Measurements from ENCODE around the gene CCSAP. TPM values are rescaled to one million over a fixed set of nuclear protein-coding genes. Genes with fewer than 3 reads are reported as not detected.

CCSAP gene
- total RNA-seq, 4 donors from 2014 or later: 1.8 to 5.8 (median 2.8) TPM

DNA sequence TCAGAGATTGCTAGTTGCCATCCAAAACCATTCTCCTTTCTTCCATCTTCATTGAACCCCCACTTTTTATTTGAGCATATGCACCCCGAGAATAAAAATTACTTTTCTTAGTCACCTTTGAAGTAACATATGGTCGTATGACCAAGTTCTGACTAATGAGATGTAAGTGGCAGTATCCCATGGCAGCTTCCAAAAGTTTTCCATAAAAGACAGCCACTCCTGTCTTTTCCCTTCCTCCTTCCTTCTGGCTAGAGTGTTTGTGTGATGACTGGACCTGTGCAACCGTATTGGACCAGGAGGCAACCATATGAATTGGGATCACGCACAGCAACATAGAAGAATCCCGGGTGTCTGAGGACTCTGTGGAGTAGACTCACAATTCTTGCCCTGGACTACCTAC is 41.1 kb upstream of the CCSAP start:
- TF ChIP-seq, protein P1, sequence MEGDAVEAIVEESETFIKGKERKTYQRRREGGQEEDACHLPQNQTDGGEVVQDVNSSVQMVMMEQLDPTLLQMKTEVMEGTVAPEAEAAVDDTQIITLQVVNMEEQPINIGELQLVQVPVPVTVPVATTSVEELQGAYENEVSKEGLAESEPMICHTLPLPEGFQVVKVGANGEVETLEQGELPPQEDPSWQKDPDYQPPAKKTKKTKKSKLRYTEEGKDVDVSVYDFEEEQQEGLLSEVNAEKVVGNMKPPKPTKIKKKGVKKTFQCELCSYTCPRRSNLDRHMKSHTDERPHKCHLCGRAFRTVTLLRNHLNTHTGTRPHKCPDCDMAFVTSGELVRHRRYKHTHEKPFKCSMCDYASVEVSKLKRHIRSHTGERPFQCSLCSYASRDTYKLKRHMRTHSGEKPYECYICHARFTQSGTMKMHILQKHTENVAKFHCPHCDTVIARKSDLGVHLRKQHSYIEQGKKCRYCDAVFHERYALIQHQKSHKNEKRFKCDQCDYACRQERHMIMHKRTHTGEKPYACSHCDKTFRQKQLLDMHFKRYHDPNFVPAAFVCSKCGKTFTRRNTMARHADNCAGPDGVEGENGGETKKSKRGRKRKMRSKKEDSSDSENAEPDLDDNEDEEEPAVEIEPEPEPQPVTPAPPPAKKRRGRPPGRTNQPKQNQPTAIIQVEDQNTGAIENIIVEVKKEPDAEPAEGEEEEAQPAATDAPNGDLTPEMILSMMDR (IDR thresholded peaks at IDR 0.05): no peak
- TF ChIP-seq POLR2A (IDR thresholded peaks at IDR 0.05): no peak
- Histone ChIP-seq H3K27me3 (no peaks in the 10 kb centered on the region), H3K27ac (no peak overlapping the region), H3K36me3 (no peaks in the 10 kb centered on the region), H3K4me1 (no peaks in the 10 kb centered on the region), H3K4me3 (no peak overlapping the region), H3K9me3 (no peaks in the 10 kb centered on the region)
- DNase-seq: no peak

DNA sequence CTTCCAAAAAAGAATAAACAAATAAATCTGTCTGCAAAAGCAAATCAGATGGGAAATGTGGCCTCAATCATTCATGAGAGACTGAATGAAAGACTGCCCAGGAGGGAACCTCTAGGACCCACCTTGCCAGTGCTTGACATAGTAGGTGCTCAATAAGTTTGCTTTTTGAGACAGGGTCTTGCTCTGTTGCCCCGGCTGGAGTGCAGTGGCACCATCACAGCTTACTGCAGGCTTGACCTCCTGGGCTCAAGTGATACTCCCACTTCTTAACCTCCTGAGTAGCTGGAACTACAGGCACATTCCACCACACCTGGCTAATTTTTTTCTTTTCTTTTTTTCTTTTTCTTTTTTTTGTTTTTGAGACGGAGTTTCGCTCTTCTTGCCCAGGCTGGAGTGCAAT is 40.3 kb upstream of the CCSAP start:
- no peak overlapping the region for H3K27ac ChIP-seq
- no peaks in the 10 kb centered on the region for H3K27me3 ChIP-seq
- H3K36me3 ChIP-seq: no peaks in the 10 kb centered on the region
- DNase-seq: no peak
- no peak overlapping the region for H3K4me3 ChIP-seq
- no peaks in the 10 kb centered on the region for H3K9me3 ChIP-seq
- H3K4me1 ChIP-seq: no peaks in the 10 kb centered on the region
- TF ChIP-seq, protein P1 (IDR thresholded peaks at IDR 0.05): no peak
- TF ChIP-seq POLR2A (IDR thresholded peaks at IDR 0.05): no peak

DNA sequence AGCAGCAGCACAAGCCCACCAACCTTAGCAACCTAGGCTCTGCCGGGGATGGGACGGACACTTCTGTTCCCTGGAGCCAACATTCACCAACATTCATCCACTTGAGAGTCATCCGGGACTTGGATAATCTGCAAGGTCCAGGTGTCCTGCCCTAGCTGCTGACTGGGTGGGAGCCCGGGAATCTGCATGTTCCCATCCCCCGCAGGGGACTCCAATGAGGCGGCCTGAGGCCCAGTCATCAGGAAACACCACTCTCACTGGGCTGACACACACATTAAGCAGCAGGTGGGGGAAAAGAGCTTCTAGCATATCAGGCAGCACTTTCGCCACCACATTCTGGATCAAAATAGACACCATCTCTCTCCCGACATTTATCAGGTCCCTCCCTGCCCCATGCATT is 38.4 kb upstream of the CCSAP start:
- no peaks in the 10 kb centered on the region for H3K9me3 ChIP-seq
- no peaks in the 10 kb centered on the region for H3K27me3 ChIP-seq
- no peaks in the 10 kb centered on the region for H3K36me3 ChIP-seq
- TF ChIP-seq POLR2A (IDR thresholded peaks at IDR 0.05): no peak
- TF ChIP-seq, protein P1 (IDR thresholded peaks at IDR 0.05): no peak
- no peak overlapping the region for H3K27ac ChIP-seq
- DNase-seq: no peak
- no peaks in the 10 kb centered on the region for H3K4me1 ChIP-seq
- H3K4me3 ChIP-seq: no peak overlapping the region

DNA sequence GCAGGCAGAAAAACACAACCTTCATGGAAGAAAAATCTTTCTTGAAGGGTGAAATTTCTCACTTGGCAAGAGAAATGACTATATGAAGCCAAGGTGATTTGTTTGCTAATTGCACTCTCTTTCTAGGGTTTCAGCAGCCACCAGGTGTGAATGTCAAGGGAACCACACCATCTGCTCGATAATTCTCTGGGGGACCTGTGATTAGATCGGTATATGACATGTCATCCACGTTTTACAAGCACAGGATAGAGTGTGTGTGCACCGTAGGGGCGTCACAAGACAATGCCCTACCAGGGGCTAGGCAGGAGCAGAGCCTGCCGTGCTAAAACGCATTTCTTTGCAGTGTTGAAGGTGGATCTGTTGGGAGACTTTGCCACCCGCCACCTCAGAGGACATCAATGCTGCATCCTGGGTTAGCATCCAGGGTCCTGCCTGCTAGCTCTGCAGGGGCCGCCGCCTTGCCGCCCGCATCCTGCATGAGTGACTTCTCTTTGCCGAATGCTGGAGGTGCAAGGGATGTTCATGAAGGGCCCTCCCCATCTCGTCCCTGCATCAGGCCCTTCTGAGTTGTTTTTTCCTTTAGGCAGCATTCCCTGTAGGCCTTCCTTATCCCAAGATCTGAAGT is 37.8 kb upstream of the CCSAP start:
- Histone ChIP-seq H3K27me3 (no peaks in the 10 kb centered on the region), H3K9me3 (no peaks in the 10 kb centered on the region), H3K4me3 (no peak overlapping the region), H3K27ac (no peak overlapping the region), H3K36me3 (no peaks in the 10 kb centered on the region), H3K4me1 (no peaks in the 10 kb centered on the region)
- TF ChIP-seq, protein P1 (IDR thresholded peaks at IDR 0.05): no peak
- DNase-seq: no peak

DNA sequence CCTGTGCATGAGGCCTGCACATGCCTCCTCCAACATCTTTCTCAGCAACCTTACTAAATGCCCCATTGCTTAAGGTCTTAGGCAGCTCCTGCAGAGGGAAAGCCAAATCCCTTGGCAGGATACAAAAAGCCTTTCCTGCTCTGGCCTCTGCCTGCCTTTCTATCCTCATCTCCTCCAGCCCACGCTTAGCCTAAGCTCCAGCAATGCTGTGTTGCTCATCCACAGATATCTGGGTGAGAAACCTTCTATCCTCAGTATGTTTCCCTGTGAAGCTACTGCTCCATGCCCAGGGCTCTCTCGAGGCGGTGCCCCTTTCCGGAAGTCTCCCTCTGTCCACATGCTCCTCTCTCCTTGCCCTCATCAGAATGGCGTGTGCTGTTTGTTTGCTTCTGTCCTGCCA is 37.0 kb upstream of the CCSAP start:
- DNase-seq: no peak
- Histone ChIP-seq H3K36me3 (no peaks in the 10 kb centered on the region), H3K27me3 (no peaks in the 10 kb centered on the region), H3K4me1 (no peaks in the 10 kb centered on the region), H3K27ac (no peak overlapping the region), H3K4me3 (no peak overlapping the region), H3K9me3 (no peaks in the 10 kb centered on the region)
- TF ChIP-seq POLR2A (IDR thresholded peaks at IDR 0.05): no peak
- TF ChIP-seq, protein P1 (IDR thresholded peaks at IDR 0.05): no peak

All from Peyer's patch (tissue), 4 donors.